HUDEP-2 (cell line): ENCODE data around the gene GLUL.
"Not testable (repeated sequence)": the region's sequence is repeated elsewhere in the genome, so short reads cannot be mapped to it uniquely, and the experiment has no call there.

ENCODE experiments used
- DNase-seq, 76 experiments: peaks; one replicate each; lab custom pipeline; 2025; ENCODE audit not compliant: unreplicated experiment in 76 of 76; lab: John Stamatoyannopoulos, UW

Gene GLUL

GRCh38 chr1:182370532-182370931 lies 21.1 kb downstream of the GLUL start:
- no peak for DNase-seq

DNA sequence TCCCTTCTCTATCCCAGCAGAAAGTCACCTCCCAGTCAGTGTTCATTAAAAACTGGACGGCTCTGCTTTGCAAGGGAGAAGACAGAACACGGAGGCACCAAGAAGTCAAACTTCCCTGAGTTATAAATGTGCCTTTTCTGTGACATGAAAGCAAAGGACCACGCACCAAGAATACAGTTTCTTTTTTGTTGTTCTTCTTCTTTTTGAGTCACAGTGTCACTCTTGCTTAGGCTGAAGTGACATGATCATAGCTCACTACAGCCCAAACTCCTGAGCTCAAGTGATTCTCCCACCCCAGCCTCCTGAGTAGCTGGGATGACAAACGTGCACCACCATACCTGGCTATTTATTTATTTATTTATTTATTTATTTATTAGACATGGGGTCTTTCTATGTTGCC lies 22.7 kb downstream of the GLUL start:
- DNase-seq = no peak

DNA sequence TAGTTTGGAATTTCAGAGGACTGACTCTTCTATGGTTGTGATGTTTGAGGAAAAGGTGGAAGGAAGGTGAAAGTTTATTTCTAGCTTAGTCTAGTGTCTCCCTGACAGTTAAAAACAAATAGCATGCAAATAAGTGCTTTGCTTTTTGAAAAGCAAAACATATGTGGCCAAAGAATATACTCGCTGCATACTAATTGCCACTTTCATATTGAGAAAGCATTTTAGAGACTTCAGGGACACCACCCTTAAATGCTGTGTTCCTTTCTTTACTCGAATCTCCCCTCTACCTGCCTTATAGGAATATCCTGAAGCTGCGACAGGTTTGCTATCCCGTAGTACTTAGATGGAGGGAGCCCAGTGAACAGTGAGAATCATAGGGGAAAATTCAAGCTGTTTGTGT lies 23.2 kb downstream of the GLUL start:
- DNase-seq = no peak

DNA sequence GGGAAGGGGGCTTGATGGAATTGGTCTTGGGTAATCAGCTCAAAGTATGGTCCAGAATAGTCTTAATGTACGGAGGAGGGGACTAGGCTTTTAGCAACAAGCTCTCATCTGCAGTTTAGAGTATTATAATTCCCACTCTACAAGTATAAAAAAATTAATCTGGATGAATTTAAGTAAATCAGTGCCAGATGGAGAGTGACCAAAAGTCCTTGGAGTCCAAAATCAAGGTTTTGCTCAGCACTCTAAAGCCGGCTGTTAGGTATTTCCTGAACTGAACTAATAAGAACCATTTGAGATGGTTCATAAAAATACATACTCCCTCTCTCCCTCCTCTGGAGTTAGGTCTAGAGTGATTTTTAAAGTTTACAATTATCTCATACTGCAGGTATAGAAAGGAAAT lies 23.7 kb downstream of the GLUL start:
- no peak for DNase-seq

DNA sequence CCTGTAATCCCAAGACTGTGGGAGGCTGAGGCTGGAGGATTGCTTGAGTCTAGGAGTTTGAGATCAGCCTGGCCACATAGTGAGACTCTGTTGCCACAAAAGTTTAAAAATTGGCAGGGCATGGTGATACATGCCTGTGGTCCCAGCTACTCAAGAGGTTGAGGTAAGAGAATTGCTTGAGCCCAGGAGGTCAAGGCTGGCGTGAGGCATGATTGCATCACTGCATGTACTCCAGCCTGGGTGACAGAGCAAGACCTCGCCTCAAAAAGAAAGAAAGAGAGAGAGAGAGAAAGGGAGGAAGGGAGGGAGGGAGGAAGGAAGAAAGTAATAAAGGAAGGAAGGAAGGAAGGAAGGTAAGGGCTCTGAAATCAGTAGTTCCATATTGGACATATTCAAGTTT lies 25.0 kb downstream of the GLUL start:
- DNase-seq = no peak

GRCh38 chr1:182359645-182360044 lies 31.9 kb downstream of the GLUL start:
- no peak for DNase-seq

DNA sequence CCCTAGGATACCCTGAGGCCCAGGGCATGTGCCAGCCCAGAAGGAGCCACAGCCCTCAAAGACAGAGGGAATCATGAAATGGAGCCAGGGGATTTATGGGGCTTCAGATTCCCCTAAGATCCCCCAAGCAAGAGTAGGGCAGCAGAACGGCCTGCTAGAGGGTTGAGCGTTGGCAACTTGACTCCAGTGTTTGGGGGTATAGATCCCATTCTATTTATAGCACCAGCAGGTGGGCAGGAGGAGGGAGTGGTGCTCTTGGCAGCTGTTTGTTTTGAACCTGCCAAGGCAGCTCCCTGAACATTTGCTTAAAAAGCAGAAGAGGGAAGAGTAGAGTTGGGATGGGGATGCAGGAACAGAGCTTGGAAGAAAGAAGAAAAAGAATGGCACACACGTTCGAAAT lies 33.7 kb downstream of the GLUL start:
- no peak for DNase-seq

DNA sequence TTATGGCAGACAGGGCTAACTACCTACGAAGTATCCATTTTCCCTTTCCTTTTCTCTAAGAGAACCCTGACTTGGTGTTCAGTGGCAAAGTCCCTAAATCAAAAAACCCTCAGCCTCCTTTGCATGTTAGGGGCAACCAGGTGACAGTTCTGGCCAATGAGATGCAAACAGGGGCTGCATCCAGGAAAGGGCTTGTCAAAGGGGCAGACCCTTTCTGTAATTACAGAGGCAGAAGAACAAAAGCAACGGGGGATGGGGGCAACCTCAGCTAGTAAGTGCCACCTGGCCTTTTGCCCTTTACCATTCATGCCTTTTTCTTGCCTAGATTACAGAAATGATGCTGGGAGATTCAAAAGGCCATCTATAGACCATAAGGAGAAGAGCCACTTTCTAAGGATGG lies 34.4 kb downstream of the GLUL start:
- no peak for DNase-seq

- no peak for DNase-seq
Observed at GRCh38 chr1:182355723-182356098, 35.9 kb downstream of the GLUL start.

DNA sequence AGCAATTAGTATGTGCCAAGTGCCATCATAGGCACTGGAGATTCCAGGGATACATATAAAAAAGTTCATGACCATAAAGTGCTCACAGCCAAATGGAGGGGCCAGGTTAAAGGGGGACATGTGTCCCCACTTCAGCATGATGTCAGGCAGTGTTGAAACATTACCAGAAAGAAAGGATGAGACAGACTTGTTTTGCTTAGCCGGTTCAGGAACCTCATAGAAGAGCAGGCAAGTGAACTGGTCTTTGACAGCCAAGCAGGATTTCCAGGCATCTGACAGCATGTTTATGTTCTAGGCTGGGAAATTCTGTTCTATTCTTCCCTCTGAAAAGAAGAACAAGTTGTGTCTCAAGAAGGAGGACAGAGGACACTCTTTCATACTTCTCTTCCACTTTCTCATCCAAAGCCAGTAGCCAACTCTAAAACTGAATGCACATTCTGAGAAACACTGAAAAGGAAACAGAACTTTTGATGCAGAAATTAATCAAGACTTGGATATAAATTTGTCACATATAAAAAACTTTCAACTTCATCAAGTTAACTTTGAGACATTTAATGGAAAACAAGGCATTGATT lies 39.7 kb downstream of the GLUL start:
- no peak for DNase-seq

GRCh38 chr1:182350839-182351238 lies 40.8 kb downstream of the GLUL start:
- no peak for DNase-seq

DNA sequence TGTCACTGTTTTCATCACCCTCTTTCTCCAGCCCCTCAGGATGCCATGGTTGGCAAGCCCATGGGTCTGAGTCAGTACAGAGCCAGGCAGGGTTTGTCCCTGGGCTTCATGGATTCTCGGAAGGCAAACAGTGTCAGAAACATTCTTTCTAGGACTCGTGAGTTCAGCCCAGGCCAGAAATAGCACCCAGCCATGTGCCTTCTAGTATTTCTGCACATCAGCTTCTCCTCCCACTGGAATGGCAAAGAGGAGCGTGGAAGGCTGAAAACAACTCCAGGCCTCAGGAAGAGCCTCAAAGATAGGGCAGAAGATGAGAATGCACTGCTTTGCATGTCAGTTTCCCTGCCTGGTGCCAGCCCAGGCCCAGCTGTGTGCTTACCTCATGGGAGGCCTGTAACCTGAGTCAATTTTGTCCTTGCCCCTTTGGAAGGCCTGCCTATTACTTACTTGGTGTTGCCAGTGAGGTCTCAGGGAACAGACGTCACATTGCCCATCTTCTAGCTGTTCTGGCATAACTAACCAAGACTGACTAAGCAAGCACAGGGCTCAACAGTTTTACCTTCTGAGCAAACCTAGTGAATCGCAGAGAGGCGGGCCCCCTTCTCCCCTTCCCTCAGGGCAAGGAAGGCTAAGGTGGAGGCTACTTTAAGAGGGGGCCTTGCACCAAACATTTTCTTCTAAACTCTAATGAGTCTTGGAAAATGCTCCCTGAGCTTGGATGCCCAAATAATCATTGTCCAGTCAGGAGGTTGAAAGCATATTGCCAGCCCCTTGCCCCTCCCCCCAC lies 42.4 kb downstream of the GLUL start:
- no peak for DNase-seq

GRCh38 chr1:182347019-182347418 lies 44.6 kb downstream of the GLUL start:
- DNase-seq = no peak

DNA sequence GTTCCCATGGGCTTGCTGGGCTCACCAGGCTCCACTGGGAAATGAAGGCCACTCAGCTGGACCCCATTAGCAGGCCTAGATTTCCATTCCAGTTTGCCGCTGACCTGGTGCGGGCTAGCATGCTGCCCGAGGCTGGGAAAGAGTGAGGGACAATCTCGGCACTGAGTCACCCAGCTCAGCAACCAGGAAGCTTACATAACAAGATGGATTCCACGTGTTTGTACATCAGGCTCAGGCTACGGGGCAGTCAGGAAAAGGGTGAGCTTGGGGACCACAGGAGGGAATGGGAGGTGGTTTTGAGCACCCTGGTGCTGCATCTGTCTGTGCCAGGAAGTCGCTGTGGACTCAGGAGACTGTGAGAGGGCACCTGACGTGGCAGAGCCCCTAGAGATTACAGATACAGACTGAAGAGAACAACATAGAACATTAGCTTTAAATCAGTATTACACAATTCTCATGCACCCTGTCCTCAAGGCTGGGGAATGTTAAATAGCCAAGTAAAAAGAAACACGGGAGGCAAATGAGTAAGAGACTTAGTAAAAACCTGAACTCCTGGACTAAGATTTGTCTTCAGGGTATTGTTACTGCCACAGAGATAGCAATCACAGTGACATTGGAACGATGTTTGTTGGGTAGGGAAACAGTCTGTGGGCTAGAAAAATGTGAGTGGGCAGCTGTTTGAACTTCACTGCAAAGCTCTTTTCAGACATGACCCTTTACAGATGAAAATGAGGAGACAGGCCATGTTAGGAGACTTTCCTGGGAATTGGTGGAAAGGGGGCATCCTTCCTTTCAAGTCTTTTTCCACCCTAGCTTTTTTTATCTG lies 51.1 kb downstream of the GLUL start:
- DNase-seq = no peak

DNA sequence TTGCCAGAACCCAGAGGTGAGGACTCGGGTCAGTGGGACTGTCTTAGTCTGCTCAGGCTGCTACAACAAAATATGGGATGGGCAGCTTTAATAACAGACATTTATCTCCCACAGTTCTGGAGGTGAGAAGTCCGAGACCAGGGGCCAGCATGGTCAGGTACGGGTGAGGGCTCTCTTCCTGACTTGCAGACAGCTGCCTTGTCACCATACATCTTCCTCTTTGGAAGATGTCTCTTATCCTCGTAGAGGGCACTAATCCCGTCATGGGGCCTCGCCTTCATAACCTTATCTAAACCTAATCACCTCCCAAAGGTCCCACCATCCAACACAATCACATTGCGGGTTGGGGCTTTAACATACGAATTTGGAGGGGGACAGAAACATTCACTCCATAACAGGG lies 51.9 kb downstream of the GLUL start:
- DNase-seq = no peak

DNA sequence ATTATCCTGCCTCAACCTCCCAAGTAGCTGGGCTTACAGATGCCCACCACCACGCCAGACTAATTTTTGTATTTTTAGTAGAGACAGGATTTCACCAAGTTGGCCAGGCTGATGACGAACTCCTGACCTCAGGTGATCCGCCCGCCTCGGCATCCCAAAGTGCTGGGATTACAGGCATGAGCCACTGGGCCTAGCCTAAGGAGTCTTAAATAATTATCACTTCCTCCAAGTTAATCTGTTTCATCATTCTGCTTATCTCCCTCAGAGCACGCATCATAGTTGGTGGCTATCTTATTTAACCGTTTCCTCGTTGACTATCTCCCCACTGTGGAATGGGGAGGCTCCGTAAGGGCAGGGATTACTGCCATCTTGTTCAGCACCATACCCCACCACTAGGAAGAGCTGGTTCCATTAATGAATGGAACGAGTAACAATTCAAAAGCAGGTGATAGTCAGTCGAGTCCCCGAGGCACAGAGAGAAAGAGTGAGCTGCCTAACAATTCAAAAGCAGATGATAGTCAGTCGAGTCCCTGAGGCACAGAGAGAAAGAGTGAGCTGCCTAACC lies 52.7 kb downstream of the GLUL start:
- peak in 49 of 76 experiments; percentile 4 to 78 (median 39) for DNase-seq

- peak in 56 of 76 experiments; percentile 17 to 82 (median 43) for DNase-seq
Observed at GRCh38 chr1:182337736-182338571, 53.6 kb downstream of the GLUL start.

- no peak for DNase-seq
Observed at GRCh38 chr1:182335771-182336566, 55.6 kb downstream of the GLUL start.

DNA sequence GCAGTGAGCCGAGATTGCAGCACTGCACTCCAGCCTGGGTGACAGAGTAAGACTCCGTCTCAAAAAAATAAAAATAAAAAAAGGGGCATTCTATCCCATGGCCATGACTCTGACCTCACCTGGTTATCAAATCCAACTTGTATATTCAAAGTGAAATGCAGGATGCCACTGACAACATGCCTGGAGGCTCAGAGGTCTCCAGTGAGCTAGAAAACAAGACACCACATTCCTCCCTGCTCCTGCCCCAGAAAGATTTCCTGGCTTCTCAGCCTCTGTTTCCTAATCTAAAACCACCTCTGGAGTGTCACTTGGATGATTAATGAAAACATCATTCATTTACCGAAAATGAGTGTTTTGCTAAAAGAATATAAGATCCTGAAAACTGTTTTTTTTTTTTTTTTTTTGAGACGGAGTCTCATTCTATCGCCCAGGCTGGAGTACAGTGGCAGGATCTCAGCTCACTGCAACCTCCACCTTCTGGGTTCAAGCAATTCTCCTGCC lies 58.5 kb downstream of the GLUL start:
- DNase-seq = not testable (repeated sequence)
